ENCODE results near the gene IL1B.
"Not testable (repeated sequence)": the region's sequence is repeated elsewhere in the genome, so short reads cannot be mapped to it uniquely, and the experiment has no call there.

The IL1B gene

DNA sequence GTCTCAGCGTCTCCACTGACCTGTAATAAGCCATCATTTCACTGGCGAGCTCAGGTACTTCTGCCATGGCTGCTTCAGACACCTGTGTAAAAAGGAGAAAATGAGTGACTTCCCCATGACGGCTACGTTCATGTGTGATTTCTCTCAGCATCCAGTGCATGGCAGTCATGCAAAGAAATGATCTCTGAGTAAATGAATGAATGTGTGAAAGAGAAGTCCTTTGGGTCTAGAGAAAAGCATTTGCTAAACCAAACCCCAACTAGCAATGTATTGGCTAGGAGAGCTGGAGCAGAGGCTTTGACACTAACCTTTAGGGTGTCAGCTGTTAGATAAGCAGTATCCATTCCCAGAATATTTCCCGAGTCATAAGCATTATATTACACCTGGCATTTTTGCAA, 417 bp downstream of the IL1B start:
- TF ChIP-seq, protein P1, sequence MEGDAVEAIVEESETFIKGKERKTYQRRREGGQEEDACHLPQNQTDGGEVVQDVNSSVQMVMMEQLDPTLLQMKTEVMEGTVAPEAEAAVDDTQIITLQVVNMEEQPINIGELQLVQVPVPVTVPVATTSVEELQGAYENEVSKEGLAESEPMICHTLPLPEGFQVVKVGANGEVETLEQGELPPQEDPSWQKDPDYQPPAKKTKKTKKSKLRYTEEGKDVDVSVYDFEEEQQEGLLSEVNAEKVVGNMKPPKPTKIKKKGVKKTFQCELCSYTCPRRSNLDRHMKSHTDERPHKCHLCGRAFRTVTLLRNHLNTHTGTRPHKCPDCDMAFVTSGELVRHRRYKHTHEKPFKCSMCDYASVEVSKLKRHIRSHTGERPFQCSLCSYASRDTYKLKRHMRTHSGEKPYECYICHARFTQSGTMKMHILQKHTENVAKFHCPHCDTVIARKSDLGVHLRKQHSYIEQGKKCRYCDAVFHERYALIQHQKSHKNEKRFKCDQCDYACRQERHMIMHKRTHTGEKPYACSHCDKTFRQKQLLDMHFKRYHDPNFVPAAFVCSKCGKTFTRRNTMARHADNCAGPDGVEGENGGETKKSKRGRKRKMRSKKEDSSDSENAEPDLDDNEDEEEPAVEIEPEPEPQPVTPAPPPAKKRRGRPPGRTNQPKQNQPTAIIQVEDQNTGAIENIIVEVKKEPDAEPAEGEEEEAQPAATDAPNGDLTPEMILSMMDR (conservative IDR thresholded peaks at IDR 0.05; ENCODE audit: low read length): no peak
- no peak for DNase-seq (ENCODE audit: low read depth)
- peak overlapping the region; percentile 23 for H3K4me3 ChIP-seq (ENCODE audit: low read length)

DNA sequence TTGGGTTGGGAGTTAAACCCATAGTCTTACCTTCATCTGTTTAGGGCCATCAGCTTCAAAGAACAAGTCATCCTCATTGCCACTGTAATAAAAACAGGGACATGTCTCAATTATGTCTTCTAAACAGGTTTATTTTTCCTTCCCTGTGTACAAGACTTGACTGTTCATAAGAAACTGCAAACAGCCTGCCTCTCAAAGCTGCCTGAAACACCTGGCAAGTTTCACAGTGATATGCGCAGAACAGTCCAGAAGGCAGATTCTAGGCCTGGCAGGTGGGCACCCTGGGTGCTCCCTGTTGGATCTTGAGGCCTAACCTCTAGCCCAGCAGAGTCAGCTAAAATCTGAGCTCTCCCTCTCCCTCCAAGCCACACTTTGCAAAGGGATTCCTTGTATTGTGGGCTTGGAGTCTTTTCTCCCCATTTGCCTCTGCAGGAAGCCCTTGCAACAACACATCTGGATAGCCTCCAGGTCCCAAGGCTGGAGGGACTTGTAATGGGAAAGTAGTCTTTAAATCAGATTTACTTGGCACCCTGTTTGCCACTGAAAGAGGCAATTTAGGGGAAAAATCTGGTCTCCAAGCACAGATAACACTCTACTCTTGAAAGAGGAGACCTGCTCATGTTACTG, 930 bp downstream of the IL1B start:
- TF ChIP-seq, protein P1 (conservative IDR thresholded peaks at IDR 0.05; ENCODE audit: low read length): no peak
- no peak overlapping the region for H3K4me3 ChIP-seq (ENCODE audit: low read length)
- peak; percentile 50 for DNase-seq (ENCODE audit: low read depth)

DNA sequence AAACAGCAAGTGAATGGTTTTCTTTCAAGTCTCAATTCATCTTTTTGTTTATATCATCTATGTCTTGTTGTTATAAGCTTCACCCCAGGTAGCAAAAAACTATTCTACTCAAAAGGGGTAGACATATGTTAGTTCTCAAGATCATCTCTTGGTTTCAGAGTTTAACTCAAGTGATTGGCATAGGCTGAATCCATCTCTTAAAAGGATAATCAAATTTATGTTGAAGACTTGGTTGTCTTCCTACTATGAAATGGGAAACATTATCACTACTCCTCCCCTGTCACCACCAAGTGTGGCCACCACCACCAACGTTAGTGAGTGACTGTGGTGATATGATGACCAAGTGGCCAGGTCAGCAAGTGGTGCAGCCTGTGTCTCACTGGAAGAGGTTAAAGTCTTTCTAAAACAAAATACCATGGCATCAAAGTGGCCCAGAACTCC, 1.5 kb downstream of the IL1B start:
- DNase-seq (ENCODE audit: low read depth): no peak
- H3K4me3 ChIP-seq (ENCODE audit: low read length): no peak overlapping the region
- TF ChIP-seq, protein P1 (conservative IDR thresholded peaks at IDR 0.05; ENCODE audit: low read length): no peak

DNA sequence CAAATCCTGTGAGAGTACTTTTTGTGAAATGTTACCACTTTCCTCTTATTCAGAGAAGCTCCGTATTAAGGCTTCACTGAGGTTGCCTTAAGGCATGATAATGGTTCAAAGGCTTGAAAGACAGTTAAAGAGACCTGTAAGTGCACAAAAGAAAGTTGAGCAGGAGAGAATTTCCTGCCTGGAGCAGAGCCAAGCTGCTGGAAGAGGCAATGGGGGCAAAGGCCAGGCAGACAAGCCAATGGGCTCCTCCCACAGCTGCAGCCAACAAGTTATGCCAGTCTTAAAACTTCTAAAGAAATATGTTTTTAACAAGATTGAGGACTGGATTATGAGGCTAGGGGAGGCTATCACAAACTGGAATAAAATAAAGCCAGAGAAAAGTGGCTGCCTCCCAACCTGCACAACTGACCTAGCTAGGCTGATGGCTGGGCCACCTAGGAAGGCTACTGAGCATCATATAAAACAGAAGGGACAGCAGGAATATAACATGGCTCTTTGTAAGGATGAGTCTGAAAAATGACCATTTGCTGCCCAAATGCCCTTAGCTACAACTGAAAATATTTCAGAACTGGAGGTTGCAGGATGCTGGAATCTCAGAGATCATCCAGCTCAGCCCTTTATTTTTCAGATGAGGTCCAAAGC, 2.1 kb downstream of the IL1B start:
- H3K4me3 ChIP-seq (ENCODE audit: low read length): no peak overlapping the region
- no peak for DNase-seq (ENCODE audit: low read depth)

DNA sequence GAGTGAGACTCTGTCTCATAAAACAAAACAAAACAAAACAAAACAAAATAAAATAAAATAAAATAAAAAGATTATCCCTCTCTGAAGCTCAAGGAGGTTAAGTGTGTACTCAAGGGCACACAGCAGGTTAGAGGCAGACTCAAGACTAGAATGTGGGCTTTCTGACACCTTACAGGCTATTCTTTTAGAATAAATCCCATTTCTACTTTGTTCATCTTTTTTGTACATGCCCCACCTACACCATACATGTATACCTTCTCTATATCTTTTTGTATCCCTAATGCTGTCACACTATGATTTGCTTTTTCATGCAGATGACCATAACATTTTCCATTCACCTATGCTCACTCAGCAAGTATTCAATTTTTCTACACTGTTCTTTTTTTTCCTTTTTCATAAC, 2.6 kb downstream of the IL1B start:
- no peak for DNase-seq (ENCODE audit: low read depth)
- H3K4me3 ChIP-seq (ENCODE audit: low read length): no peak overlapping the region
- TF ChIP-seq, protein P1 (conservative IDR thresholded peaks at IDR 0.05; ENCODE audit: low read length): no peak

More for the DNA sequence above, 2.1 kb downstream of the IL1B start:
- TF ChIP-seq, protein P1 (conservative IDR thresholded peaks at IDR 0.05; ENCODE audit: low read length): no peak

DNA sequence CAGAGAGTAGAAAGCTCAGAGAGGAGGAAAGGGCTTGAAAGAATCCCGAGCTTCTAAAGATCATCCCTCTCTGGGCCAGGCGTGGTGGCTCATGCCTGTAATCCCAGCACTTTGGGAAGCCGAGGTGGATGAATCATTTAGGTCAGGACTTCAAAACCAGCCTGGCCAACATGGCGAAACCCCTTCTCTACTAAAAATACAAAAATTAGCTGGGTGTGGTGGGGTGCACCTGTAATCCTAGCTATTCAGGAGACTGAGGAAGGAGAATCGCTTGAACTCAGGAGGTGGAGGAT, 3.0 kb downstream of the IL1B start:
- H3K4me3 ChIP-seq (ENCODE audit: low read length); DNase-seq (ENCODE audit: low read depth): not testable (repeated sequence)

DNA sequence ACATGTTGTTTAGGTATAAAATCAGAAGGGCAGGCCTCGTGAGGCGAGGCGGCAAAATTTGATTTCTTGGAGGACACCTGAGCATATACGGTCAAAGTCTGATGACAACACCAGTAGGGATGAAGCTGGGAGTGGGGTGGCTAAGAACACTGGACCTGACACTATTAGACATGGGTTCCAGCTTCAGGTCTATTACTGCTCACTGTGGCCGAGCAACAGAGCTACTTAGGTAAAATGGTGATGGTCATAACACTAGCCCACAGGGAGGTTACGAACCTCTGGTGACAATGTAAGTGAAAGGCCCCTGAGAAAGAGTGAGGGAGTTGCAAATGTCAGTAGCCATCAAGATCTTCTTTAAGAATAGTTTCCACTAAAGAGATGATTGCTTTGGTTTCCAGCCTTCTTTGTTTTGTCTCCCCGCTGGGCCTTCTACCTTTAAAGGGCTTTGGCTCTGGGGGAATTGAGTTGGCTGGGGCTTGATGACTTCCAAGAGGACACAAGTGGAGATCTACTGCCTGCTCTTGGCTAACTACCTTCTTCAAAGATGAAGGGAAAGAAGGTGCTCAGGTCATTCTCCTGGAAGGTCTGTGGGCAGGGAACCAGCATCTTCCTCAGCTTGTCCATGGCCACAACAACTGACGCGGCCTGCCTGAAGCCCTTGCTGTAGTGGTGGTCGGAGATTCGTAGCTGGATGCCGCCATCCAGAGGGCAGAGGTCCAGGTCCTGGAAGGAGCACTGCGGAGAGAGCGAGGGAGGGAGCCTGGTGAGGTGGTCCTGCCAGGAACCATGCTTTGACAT, 3.5 kb downstream of the IL1B start:
- H3K4me3 ChIP-seq (ENCODE audit: low read length): no peak overlapping the region
- TF ChIP-seq, protein P1 (conservative IDR thresholded peaks at IDR 0.05; ENCODE audit: low read length): no peak

More for the DNA sequence above, 3.5 kb downstream of the IL1B start:
- no peak for DNase-seq (ENCODE audit: low read depth)

Measured in AG10803 (cell line).